Adrenal gland (tissue), 5 donors: ENCODE data around the gene ART1.

Experiments used
- POLR2A ChIP-seq, 2 donors: fragments of 450-650 bp; IDR thresholded peaks; one replicate each; pipeline ENCODE4 v1.6.1; 2017; ENCODE audit warnings: antibody characterized with exemption in 2 of 2, mild to moderate bottlenecking in 2 of 2, moderate library complexity in 1 of 2
- TF ChIP-seq, protein P1 (sequence below), 6 experiments: fragments of 450-650 bp in 4 of 6; fragments of 200-600 bp in 2 of 6; sonication (generic) in 1 of 6; IDR thresholded peaks; 1 replicate in 5 of 6; 2 replicates in 1 of 6; pipeline versions ENCODE4 v1.5.1 to v1.8.0; 2016 to 2021; ENCODE audit warnings: antibody characterized with exemption in 6 of 6, mild to moderate bottlenecking in 2 of 6, moderate library complexity in 1 of 6
- donor health status: DM: no; HTN: no; CAD: no.

DNA sequence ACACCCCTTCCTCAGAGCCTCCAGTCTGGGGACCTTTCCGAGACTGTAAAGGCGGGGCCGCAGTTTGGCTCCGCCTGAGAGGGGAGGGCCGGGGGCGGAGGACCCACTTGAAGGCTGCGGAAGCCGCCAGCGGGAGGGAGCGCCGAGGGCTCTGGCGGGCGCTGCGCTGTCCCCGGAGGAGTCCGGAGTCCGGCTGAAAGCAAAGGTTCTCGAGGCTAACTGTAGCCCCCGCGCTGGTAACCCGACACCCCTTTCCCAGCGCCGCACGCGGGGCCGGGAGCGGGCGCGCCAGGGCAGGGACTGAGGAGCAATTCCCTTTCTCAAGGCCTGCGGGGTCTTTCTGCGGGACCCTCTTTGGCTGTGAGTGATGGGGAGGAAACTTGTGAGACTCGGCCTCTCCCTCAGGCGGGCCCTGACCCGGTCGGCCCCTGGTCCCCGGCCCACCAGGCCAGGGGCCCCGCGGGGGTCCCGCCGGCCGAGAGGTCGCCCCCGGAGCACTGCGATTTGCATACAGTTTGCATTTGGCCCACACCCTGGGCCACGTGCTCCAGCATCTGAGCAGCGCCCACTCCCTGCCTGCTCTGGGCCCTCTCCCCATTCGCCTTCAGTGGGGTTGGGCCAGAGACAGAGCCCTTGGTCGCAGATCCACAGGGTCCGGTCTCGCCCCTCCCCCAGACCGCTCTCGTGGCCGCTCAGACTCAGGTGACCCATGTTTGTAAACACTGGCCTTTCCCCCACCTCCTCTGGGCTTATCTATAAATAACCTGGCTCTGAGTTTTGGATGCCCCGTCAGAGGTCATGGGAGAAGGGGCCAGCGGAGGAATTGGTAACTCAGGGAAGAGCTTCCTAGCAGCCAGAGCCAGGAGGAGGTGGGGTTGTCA is 2.6 kb upstream of the ART1 start:
- TF ChIP-seq, protein P1, sequence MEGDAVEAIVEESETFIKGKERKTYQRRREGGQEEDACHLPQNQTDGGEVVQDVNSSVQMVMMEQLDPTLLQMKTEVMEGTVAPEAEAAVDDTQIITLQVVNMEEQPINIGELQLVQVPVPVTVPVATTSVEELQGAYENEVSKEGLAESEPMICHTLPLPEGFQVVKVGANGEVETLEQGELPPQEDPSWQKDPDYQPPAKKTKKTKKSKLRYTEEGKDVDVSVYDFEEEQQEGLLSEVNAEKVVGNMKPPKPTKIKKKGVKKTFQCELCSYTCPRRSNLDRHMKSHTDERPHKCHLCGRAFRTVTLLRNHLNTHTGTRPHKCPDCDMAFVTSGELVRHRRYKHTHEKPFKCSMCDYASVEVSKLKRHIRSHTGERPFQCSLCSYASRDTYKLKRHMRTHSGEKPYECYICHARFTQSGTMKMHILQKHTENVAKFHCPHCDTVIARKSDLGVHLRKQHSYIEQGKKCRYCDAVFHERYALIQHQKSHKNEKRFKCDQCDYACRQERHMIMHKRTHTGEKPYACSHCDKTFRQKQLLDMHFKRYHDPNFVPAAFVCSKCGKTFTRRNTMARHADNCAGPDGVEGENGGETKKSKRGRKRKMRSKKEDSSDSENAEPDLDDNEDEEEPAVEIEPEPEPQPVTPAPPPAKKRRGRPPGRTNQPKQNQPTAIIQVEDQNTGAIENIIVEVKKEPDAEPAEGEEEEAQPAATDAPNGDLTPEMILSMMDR (IDR thresholded peaks at IDR 0.05): no peak
- TF ChIP-seq POLR2A (IDR thresholded peaks at IDR 0.05): peak in 1 of 2 donors; percentile 32
